Right lobe of liver (tissue), 6 donors: ENCODE results near the gene MNX1. TPM values are rescaled to one million over a fixed set of nuclear protein-coding genes. Genes with fewer than 3 reads are reported as not detected.
A peak's percentile ranks its signal among the peaks of the same experiment; 100 is the strongest.

Source experiments
- ATAC-seq, 4 donors: fragments of 200-7000 bp; cut with Tn5 transposase; one replicate each; pipeline ENCODE4 v1.9.1; 2020; ENCODE audit warnings: mild to moderate bottlenecking in 4 of 4, moderate library complexity in 4 of 4
- DNase-seq, 3 donors: peaks; one replicate each; pipeline ENCODE4 v3.0.0-alpha.2; 2020
- H3K27ac ChIP-seq, 3 donors: fragments of 200-600 bp; one replicate each; pipeline ENCODE4 v1.8.0; 2022
- H3K27me3 ChIP-seq, 2 donors: fragments of 200-600 bp; one replicate each; pipeline ENCODE4 v1.8.0; 2022
- H3K36me3 ChIP-seq, 4 donors: fragments of 200-600 bp; sonication (generic) in 1 of 4; one replicate each; pipeline versions ENCODE4 v1.5.1 to v1.8.0; 2017 to 2022; ENCODE audit warnings: control low read depth in 1 of 4
- H3K4me1 ChIP-seq, 4 donors: fragments of 200-600 bp; sonication (generic) in 1 of 4; one replicate each; pipeline versions ENCODE4 v1.5.1 to v1.8.0; 2017 to 2022; ENCODE audit warnings: control low read depth in 1 of 4
- H3K4me3 ChIP-seq, 3 donors: fragments of 200-600 bp; one replicate each; pipeline ENCODE4 v1.8.0; 2022
- H3K9me3 ChIP-seq, 4 donors: fragments of 200-600 bp; sonication (generic) in 1 of 4; one replicate each; pipeline versions ENCODE4 v1.5.1 to v1.8.0; 2017 to 2022; ENCODE audit warnings: control low read depth in 1 of 4
- POLR2A ChIP-seq: fragments of 450-650 bp; IDR thresholded peaks from one replicate; pipeline ENCODE4 v1.6.1; 2017; ENCODE audit warnings: antibody characterized with exemption, mild to moderate bottlenecking
- WGBS: methylation state at CpG from one replicate; pipeline ENCODE4 v1.1.6; 2018; ENCODE audit warnings: low coverage, low lambda C conversion rate; ENCODE audit not compliant: insufficient coverage; ENCODE audit errors: missing lambda C conversion rate; 5-methylcytosine and 5-hydroxymethylcytosine counted together
- intact Hi-C, 2 donors: fragments of 100-400 bp; cut with DNase I; formaldehyde crosslinking; loops; one replicate each; pipeline versions ENCODE4 v1.11.2 to v1.14.1; 2022
- total RNA-seq, 6 experiments: library from RNA; depleted of rRNA in 2 of 6; stranded (reverse); fragments of >200 nt in 2 of 6; fragmentation: NEBNext Ultra II Directional in 3 of 6; extraction: Animal tissue kit (Norgen Biotek cat#: 25700) in 3 of 6; gene quantifications; one replicate each; pipeline versions ENCODE4 v1.1.0 to v1.2.4, GENCODE V29; 2016 to 2023
- TF ChIP-seq, protein P1 (sequence below), 4 donors: fragments of 200-600 bp in 3 of 4; fragments of 450-650 bp in 1 of 4; IDR thresholded peaks; one replicate each; pipeline versions ENCODE4 v1.5.1 to v1.8.0; 2016 to 2022; ENCODE audit warnings: antibody characterized with exemption in 4 of 4, mild to moderate bottlenecking in 2 of 4
- donor health status: DM: no; HTN: yes; CAD: no.
- donor health status: DM: no; HTN: no; CAD: no.
- donor health status: DM: no; HTN: no; CAD: no.
- donor health status: DM: no; HTN: yes; CAD: no.
- donor health status: DM: no; HTN: yes; CAD: no.

Gene MNX1
- total RNA-seq, 6 experiments from 2014 or later, result not detected

DNA sequence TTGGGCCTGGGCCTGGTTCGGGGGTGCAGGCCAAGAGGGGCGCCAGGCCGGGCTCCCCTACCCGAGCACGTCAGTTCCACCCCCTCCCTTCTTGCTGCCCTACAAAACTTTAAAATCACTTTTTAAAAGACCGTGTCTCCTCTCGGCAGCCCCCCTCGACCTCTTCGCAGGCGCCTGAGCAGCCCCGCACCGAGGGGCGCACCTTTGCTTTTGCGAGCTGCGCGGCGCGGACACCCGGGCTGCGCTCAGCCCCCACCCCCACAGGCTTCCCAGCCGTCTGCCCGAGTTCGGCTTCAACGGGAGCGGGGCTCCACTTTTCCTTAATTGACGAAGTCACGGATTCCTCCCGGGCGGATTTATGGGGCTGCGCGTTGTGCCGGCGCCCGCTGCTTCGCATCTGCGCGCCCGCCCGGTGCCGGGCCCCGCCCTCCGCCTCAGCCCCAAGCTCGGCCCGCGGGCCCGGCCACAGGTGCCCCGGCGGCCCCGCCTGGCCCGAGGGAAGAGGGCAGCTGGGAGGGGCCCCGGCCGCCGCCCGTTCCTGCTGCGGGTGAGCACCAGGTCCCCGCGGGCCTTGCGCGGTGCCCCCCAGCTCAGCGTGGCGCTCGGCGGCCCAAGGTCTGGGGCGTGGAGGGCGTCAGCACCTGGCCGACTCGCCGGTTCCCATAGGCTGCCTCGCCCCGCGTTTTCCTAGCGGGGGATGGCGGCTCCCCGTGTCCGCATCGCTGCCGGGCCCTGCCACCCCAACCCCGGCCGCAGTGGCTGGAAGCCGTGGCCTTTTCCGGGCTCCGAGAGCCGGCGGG is 10.8 kb upstream of the MNX1 start:
- peaks cover 0 to 13% (median 2%) of the 10 kb centered on the region in 4 donors for H3K4me1 ChIP-seq
- TF ChIP-seq POLR2A, result no peak
- TF ChIP-seq, protein P1, sequence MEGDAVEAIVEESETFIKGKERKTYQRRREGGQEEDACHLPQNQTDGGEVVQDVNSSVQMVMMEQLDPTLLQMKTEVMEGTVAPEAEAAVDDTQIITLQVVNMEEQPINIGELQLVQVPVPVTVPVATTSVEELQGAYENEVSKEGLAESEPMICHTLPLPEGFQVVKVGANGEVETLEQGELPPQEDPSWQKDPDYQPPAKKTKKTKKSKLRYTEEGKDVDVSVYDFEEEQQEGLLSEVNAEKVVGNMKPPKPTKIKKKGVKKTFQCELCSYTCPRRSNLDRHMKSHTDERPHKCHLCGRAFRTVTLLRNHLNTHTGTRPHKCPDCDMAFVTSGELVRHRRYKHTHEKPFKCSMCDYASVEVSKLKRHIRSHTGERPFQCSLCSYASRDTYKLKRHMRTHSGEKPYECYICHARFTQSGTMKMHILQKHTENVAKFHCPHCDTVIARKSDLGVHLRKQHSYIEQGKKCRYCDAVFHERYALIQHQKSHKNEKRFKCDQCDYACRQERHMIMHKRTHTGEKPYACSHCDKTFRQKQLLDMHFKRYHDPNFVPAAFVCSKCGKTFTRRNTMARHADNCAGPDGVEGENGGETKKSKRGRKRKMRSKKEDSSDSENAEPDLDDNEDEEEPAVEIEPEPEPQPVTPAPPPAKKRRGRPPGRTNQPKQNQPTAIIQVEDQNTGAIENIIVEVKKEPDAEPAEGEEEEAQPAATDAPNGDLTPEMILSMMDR (IDR thresholded peaks at IDR 0.05), result no peak
- peak in 1 of 3 donors; percentile 31 for DNase-seq
- H3K9me3 ChIP-seq, result no peaks in the 10 kb centered on the region
- intact Hi-C loops, result no loop called here
- WGBS, result 4% methylated on average over 15 of the region's 84 CpGs
- H3K27ac ChIP-seq, result no peak overlapping the region
- H3K27me3 ChIP-seq, result peaks cover 5 to 54% of the 10 kb centered on the region in 2 donors
- H3K4me3 ChIP-seq, result no peak overlapping the region
- H3K36me3 ChIP-seq, result no peaks in the 10 kb centered on the region
- peak in 1 of 4 donors; percentile 14 for ATAC-seq

DNA sequence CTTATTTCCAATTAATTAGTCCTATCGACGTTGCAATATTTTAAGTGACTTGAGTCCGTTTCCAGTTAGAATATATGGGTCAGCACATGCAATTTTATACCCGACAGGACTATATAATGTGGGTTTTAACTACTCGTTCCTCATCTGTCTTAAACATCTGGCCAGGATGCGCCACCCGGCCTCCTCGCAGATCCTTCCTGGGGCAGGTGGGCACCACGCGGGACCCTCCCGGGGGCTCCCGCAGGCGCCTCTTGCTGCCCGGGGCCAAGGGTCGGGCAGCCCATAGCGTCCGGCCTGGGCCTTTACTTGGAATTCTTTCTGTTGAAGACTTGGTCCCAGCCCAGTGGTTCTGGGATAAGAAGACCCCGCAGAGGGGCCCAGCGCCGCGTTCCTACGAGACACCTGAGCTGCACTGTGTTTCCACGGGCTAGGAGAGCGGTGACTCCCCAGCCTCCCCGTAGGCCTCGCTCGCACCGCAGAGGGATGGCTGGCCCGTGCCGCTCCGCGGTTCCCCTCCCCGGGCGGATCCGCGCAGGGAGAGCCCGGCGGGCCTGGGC is 10.1 kb upstream of the MNX1 start:
- Histone ChIP-seq H3K36me3 (no peaks in the 10 kb centered on the region), H3K27ac (no peak overlapping the region), H3K9me3 (no peaks in the 10 kb centered on the region), H3K4me3 (no peak overlapping the region), H3K27me3 (peaks cover 5 to 54% of the 10 kb centered on the region in 2 donors), H3K4me1 (peaks cover 0 to 13% (median 2%) of the 10 kb centered on the region in 4 donors)
- ATAC-seq (peak in 1 of 4 donors; percentile 30), DNase-seq (peak in 1 of 3 donors; percentile 30)
- intact Hi-C loops, result no loop called here
- TF ChIP-seq, protein P1 (IDR thresholded peaks at IDR 0.05), result no peak
- no peak for TF ChIP-seq POLR2A
- 13% methylated on average over 11 of the region's 38 CpGs for WGBS

DNA sequence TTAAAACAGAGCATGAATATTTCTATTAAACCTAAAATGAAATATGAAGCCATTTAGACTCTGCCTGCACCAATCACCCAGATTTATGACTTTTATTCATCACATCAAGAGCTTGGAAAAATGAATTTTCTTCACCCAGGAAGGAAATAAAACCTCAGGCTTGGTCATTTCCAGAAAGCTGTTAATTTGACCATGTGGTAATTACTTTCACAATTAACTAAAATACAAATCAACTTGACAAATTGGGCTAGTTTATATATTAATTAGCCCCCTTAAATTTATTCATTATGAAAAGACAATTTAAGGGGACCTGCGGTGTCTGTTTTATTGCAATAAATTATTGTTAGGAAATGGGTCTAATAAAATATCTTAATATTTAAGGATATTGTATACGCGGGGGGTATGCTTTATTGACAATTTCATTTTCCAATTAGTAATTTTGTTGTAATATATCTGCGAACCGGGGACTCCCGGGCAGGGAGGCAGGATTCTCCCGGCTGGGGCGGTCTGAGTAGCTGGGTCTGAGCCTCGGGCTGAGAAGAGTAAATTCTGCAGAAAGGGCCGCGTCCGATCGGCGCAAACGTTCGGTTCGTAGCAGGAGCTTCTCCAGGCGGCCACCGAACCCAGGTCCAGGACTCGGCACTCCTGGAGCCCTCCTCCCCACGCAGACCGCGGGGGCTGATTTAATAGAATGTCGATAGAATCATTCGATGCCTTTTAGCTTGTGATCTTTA is 9.4 kb upstream of the MNX1 start:
- TF ChIP-seq, protein P1 (IDR thresholded peaks at IDR 0.05), result no peak
- TF ChIP-seq POLR2A, result no peak
- WGBS, result 9% methylated on average over 20 of the region's 25 CpGs
- H3K4me1 ChIP-seq, result peaks cover 0 to 13% (median 2%) of the 10 kb centered on the region in 4 donors
- no peak for ATAC-seq
- no peak for DNase-seq
- H3K36me3 ChIP-seq, result no peaks in the 10 kb centered on the region
- no peaks in the 10 kb centered on the region for H3K9me3 ChIP-seq
- H3K27ac ChIP-seq, result no peak overlapping the region
- no peak overlapping the region for H3K4me3 ChIP-seq
- H3K27me3 ChIP-seq, result peaks cover 8 to 54% of the 10 kb centered on the region in 2 donors
- intact Hi-C loops, result no loop called here

DNA sequence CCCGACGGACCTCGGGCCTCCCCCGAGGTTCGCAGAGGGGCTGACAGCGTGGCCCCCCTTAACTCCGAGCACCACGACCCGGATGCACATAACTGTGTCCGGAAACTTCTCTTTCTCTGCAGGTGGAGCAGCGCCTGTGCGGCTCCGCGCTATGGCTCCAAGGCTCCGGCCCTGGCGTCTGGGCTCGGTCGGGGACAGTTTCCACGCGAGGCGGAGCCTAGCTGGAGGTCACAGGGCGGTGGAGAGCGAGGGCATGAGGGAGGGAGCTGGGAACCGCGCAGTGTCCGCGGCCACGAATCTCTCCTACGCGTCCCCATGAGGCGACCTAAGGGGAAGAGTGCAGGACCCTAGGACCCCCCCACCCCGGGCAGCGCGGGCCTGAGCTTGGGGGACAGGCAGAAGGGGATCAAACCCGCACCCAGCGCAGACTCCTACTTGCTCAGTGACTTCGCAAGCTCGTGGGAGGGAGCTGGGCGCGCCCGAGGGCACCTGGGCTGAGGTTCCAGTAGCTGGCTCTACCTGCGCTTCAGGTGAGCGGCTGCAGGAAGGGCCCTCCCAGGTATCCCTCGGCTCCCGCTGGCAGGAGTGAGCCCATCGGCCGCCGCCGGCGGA is 8.6 kb upstream of the MNX1 start:
- intact Hi-C loops, result no loop called here
- ATAC-seq (no peak), DNase-seq (no peak)
- no peak for TF ChIP-seq POLR2A
- TF ChIP-seq, protein P1 (IDR thresholded peaks at IDR 0.05), result no peak
- Histone ChIP-seq H3K4me3 (no peak overlapping the region), H3K27ac (no peak overlapping the region), H3K4me1 (peaks cover 0 to 13% (median 2%) of the 10 kb centered on the region in 4 donors), H3K36me3 (no peaks in the 10 kb centered on the region), H3K9me3 (no peaks in the 10 kb centered on the region), H3K27me3 (peaks cover 8 to 49% of the 10 kb centered on the region in 2 donors)
- 4% methylated on average over 5 of the region's 50 CpGs for WGBS
